Esophagus muscularis mucosa (tissue), 3 donors: ENCODE data around the gene DGCR6L.

Experiments
- POLR2A ChIP-seq: fragments of 450-650 bp; IDR thresholded peaks from one replicate; pipeline ENCODE4 v1.6.1; 2017; ENCODE audit warnings: antibody characterized with exemption, moderate library complexity, mild to moderate bottlenecking, low read depth
- POLR2AphosphoS5 ChIP-seq, 2 donors: sonication (generic); formaldehyde crosslinking; IDR thresholded peaks; one replicate each; pipeline ENCODE4 v1.6.1; 2017; ENCODE audit warnings: antibody characterized with exemption in 2 of 2
- TF ChIP-seq, protein P1 (sequence below), 3 experiments: fragments of 200-600 bp in 2 of 3; fragments of 450-650 bp in 1 of 3; sonication (generic) in 2 of 3; IDR thresholded peaks; one replicate each; pipeline ENCODE4 v1.5.1; 2017 to 2019; ENCODE audit warnings: antibody characterized with exemption in 3 of 3, mild to moderate bottlenecking in 2 of 3, moderate library complexity in 1 of 3

DNA sequence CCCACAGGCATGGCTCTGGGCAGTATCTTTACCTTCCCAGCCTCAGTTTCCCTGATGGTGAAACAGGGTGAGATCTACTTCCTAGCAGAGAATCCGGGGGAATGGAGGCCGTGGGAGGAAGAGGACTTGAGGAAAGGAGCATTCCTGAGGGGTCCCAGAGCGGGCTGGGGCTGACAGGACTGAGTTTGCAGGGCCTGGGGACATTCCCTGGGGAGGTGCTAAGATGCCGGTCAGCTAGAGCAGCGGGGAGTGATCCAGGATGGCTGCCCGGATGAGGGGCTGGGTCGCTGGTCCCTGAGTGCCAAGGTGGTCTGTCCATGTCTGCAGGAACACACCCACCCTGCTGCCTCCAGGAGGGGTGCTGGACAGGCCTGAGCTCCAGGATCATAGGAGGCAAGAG, 43.4 kb downstream of the DGCR6L start:
- TF ChIP-seq, protein P1, sequence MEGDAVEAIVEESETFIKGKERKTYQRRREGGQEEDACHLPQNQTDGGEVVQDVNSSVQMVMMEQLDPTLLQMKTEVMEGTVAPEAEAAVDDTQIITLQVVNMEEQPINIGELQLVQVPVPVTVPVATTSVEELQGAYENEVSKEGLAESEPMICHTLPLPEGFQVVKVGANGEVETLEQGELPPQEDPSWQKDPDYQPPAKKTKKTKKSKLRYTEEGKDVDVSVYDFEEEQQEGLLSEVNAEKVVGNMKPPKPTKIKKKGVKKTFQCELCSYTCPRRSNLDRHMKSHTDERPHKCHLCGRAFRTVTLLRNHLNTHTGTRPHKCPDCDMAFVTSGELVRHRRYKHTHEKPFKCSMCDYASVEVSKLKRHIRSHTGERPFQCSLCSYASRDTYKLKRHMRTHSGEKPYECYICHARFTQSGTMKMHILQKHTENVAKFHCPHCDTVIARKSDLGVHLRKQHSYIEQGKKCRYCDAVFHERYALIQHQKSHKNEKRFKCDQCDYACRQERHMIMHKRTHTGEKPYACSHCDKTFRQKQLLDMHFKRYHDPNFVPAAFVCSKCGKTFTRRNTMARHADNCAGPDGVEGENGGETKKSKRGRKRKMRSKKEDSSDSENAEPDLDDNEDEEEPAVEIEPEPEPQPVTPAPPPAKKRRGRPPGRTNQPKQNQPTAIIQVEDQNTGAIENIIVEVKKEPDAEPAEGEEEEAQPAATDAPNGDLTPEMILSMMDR (IDR thresholded peaks at IDR 0.05): no peak
- TF ChIP-seq POLR2AphosphoS5 (IDR thresholded peaks at IDR 0.05) (no peak), POLR2A (no peak)
